ENCODE measurements around the gene REN. TPM values are rescaled to one million over a fixed set of nuclear protein-coding genes. Genes with fewer than 3 reads are reported as not detected.
A peak's percentile ranks its signal among the peaks of the same experiment; 100 is the strongest.

Gene REN
- not detected in 2 replicates for total RNA-seq (2014; rRNA removed; shearing (Covaris generic); ENCODE audit: low replicate concordance)

DNA sequence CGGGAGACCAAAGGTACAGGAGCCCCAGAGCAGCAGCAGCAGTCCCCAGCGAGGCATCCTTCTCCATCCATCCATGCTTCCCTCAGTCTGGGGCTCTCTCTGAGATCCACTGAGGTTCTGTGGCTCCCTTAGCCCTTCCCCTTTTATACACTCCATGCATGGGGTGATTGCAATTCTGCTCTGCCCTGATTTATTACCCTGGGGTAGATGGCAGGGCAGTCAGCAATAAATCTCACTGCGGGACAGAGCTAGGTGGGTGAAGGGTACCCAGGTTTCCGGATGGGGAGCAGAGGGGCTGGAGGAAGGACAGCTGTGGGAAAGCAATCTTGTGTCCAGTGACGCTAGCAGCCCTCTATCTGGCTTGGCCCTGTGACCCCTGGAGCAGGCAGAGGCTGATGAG is at the start of gene REN:
REN (minus strand) TSS at position 119 of the 400 bp plus-strand sequence; CDS start at position 75, 44 bp downstream.
- H3K9me3 ChIP-seq (ENCODE audit: low read length): no peaks in the 10 kb centered on the region
- H3K79me2 ChIP-seq (ENCODE audit: low read length): no peaks in the 10 kb centered on the region
- no peaks in the 10 kb centered on the region for H3K4me1 ChIP-seq (ENCODE audit: low read length)
- H3K27me3 ChIP-seq (ENCODE audit: low read length): no peaks in the 10 kb centered on the region
- H3K27ac ChIP-seq (ENCODE audit: low read length): no peak within 1 kb of the TSS
- no peaks in the 10 kb centered on the region for H4K20me1 ChIP-seq (ENCODE audit: insufficient read depth, low read depth, low read length)
- no peak for DNase-seq
- no peak within 1 kb of the TSS for H3K9ac ChIP-seq (ENCODE audit: low read length)
- H2AFZ ChIP-seq (ENCODE audit: low read length): no peak within 1 kb of the TSS
- no peaks in the 10 kb centered on the region for H3K9me2 ChIP-seq (replicated peaks; ENCODE audit: insufficient read depth, low read length)
- no peaks in the 10 kb centered on the region for H3K36me3 ChIP-seq (ENCODE audit: insufficient read depth, low read length)
- no peak within 1 kb of the TSS for H3K4me3 ChIP-seq (ENCODE audit: low read length)
- H3K4me2 ChIP-seq (ENCODE audit: low read depth, low read length, poor library complexity, severe bottlenecking): no peak within 1 kb of the TSS

DNA sequence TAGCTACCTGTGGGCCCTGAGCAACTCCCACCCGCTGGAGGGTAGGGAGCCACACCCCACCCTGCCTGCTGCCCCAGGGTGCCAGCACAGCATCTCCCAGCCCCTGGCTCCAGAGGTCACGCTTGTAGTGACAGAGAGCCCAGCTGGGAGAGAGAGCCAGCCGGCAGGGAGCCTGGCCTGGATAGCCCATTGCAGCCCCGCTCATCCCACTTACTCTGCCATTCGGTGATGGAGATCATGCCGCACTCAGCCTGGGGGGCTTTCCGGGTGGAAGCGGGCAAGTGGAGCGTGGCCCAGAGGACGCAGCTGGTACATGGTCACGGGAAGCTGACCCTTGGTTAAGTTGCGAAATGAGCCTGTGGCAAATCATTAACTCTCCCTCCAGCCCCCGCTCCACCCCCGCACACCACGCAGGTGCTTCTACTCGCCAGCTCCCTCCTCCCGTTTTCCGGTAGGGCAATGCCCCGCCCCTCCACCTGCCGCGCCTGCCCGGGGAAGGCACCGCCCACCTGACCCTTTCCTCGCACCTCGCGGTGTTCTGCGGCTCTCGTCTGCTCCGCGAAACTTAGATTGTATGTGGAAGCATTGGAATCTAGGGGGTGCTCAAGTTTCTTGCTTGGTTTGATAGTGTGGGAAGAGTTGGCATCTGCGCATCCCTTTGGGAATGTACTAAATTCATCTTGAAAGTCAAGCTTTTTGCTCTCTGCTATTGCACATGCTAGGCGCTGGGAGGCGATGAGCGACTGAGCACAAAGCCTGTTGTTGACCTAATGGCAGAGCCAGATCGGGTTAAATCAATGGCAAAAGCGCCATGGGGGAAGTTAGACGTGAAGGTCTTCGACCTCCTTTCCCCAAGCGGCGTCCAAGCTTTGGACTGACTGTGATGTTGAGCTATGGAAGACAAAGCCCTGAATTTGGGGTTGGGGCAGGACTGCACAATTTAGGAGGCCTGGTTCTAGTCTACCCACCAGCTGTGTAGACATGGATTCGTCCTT is 47.8 kb upstream of the REN start, which contains the start of gene GOLT1A:
GOLT1A (minus strand) TSS at position 321 of the 995 bp plus-strand sequence; CDS start at position 239, 82 bp downstream.
- Histone ChIP-seq H3K9me3 (ENCODE audit: low read length) (no peaks in the 10 kb centered on the region), H3K4me1 (ENCODE audit: low read length) (no peaks in the 10 kb centered on the region), H3K27ac (ENCODE audit: low read length) (no peak within 1 kb of the TSS), H3K36me3 (ENCODE audit: insufficient read depth, low read length) (no peaks in the 10 kb centered on the region), H3K9me2 (replicated peaks; ENCODE audit: insufficient read depth, low read length) (no peaks in the 10 kb centered on the region), H3K27me3 (ENCODE audit: low read length) (no peaks in the 10 kb centered on the region), H2AFZ (ENCODE audit: low read length) (no peak within 1 kb of the TSS), H3K79me2 (ENCODE audit: low read length) (no peaks in the 10 kb centered on the region), H4K20me1 (ENCODE audit: insufficient read depth, low read depth, low read length) (no peaks in the 10 kb centered on the region), H3K4me2 (ENCODE audit: low read depth, low read length, poor library complexity, severe bottlenecking) (no peak within 1 kb of the TSS), H3K4me3 (ENCODE audit: low read length) (no peak within 1 kb of the TSS), H3K9ac (ENCODE audit: low read length) (no peak within 1 kb of the TSS)
- no peak for DNase-seq

DNA sequence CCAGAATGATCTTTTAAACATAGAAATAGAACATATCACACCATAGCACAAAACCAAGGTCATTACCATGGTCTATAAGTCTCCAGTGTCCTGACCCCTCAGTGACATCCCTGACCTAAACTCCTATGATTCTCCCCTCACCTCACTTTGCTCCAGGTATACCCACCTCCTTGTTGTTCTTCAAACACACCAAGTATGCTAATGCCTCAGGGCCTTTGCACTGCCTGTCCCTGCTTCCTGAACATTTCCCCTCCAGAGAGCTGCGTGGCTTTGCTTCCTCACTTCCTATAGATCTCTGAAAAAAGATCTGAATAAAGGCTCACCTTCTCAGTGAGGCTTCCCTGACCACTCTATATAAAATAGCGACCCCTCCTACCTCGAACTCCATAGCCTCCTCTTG is 46.6 kb upstream of the REN start:
- DNase-seq: no peak
- no peak overlapping the region for H3K9ac ChIP-seq (ENCODE audit: low read length)
- H3K27me3 ChIP-seq (ENCODE audit: low read length): no peaks in the 10 kb centered on the region
- no peaks in the 10 kb centered on the region for H3K9me3 ChIP-seq (ENCODE audit: low read length)
- no peaks in the 10 kb centered on the region for H3K79me2 ChIP-seq (ENCODE audit: low read length)
- no peak overlapping the region for H3K4me3 ChIP-seq (ENCODE audit: low read length)
- H3K4me1 ChIP-seq (ENCODE audit: low read length): no peaks in the 10 kb centered on the region
- no peak overlapping the region for H3K27ac ChIP-seq (ENCODE audit: low read length)
- H3K36me3 ChIP-seq (ENCODE audit: insufficient read depth, low read length): no peaks in the 10 kb centered on the region
- H3K4me2 ChIP-seq (ENCODE audit: low read depth, low read length, poor library complexity, severe bottlenecking): no peak overlapping the region
- H4K20me1 ChIP-seq (ENCODE audit: insufficient read depth, low read depth, low read length): no peaks in the 10 kb centered on the region
- H2AFZ ChIP-seq (ENCODE audit: low read length): no peak overlapping the region
- H3K9me2 ChIP-seq (replicated peaks; ENCODE audit: insufficient read depth, low read length): no peaks in the 10 kb centered on the region

DNA sequence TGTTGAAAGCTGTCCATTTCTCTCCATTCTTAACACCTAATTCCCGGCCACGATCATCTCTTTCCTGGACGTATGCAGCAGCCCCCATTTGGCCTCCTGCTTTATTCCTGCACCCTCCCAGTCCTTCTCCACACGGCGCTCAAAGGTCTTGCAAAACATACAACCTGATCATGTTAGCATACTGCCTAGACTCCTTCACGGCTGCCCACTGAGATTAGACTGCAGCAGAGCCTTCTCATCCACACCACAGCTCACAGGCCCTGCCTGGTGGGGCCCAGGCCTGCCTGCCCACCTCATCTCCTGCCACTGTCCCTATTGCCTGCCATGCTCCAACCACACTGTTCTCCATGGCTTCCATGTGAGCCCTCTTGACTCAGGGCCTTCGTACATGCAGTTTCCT is 44.9 kb upstream of the REN start:
- H3K9me2 ChIP-seq (replicated peaks; ENCODE audit: insufficient read depth, low read length): no peaks in the 10 kb centered on the region
- no peak overlapping the region for H3K4me3 ChIP-seq (ENCODE audit: low read length)
- H3K27ac ChIP-seq (ENCODE audit: low read length): no peak overlapping the region
- DNase-seq: no peak
- H3K4me2 ChIP-seq (ENCODE audit: low read depth, low read length, poor library complexity, severe bottlenecking): no peak overlapping the region
- H3K79me2 ChIP-seq (ENCODE audit: low read length): no peaks in the 10 kb centered on the region
- H3K4me1 ChIP-seq (ENCODE audit: low read length): no peaks in the 10 kb centered on the region
- H3K9ac ChIP-seq (ENCODE audit: low read length): no peak overlapping the region
- no peaks in the 10 kb centered on the region for H3K36me3 ChIP-seq (ENCODE audit: insufficient read depth, low read length)
- H3K27me3 ChIP-seq (ENCODE audit: low read length): no peaks in the 10 kb centered on the region
- no peak overlapping the region for H2AFZ ChIP-seq (ENCODE audit: low read length)
- no peaks in the 10 kb centered on the region for H3K9me3 ChIP-seq (ENCODE audit: low read length)
- H4K20me1 ChIP-seq (ENCODE audit: insufficient read depth, low read depth, low read length): no peaks in the 10 kb centered on the region

DNA sequence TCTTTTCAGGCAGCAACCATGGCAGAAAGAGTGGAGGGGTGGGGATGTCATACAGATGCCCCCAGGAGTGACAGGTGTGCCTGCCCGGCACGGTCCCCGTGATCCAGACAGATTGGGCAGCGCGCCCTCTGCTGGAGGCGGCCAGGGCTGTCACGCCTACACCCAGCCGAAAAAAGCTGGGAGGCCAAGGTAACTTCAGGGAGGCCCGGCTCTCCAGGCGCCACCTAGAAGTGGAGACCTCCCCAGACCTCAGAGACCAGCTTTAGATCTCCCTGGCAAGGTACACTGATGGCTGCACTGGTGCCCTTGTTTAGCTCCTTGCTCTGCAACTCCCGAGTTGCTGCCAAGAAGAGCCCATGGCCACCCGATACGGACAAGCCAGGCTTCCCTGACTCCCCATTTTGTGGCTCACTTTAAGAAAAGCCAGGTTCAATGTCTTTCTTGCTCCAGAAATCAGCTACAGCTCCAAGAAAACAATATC is 41.0 kb upstream of the REN start:
- Histone ChIP-seq H3K4me3 (ENCODE audit: low read length) (no peak overlapping the region), H3K4me2 (ENCODE audit: low read depth, low read length, poor library complexity, severe bottlenecking) (no peak overlapping the region)
- DNase-seq: peak; percentile 76

DNA sequence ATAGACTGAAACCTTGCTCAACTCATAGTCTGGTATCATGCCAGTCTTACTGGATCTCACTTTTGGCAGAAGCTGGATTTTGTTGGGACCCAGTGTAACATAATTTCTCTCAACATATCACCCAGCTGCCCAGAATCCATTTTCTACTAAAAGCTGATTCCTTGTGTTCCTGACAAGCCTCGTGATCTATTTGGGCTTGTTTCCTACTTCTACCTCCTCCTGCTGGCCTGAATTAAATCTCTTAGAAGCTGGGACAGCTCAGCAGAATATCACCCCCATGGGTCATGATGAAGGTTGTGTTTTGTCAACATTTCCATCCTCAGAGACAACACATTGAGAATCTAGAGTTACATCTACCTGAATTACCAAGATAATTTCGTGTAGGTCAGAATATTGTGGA is 40.0 kb upstream of the REN start:
- Histone ChIP-seq H3K9me3 (ENCODE audit: low read length) (no peaks in the 10 kb centered on the region), H3K27ac (ENCODE audit: low read length) (no peak overlapping the region), H2AFZ (ENCODE audit: low read length) (no peak overlapping the region), H3K27me3 (ENCODE audit: low read length) (no peaks in the 10 kb centered on the region), H3K4me2 (ENCODE audit: low read depth, low read length, poor library complexity, severe bottlenecking) (no peak overlapping the region), H4K20me1 (ENCODE audit: insufficient read depth, low read depth, low read length) (no peaks in the 10 kb centered on the region), H3K9me2 (replicated peaks; ENCODE audit: insufficient read depth, low read length) (no peaks in the 10 kb centered on the region), H3K4me3 (ENCODE audit: low read length) (no peak overlapping the region), H3K9ac (ENCODE audit: low read length) (no peak overlapping the region), H3K79me2 (ENCODE audit: low read length) (no peaks in the 10 kb centered on the region), H3K4me1 (ENCODE audit: low read length) (no peaks in the 10 kb centered on the region), H3K36me3 (ENCODE audit: insufficient read depth, low read length) (no peaks in the 10 kb centered on the region)
- no peak for DNase-seq

More for the DNA sequence above, 41.0 kb upstream of the REN start:
- H3K9me2 ChIP-seq (replicated peaks; ENCODE audit: insufficient read depth, low read length): no peaks in the 10 kb centered on the region
- no peak overlapping the region for H2AFZ ChIP-seq (ENCODE audit: low read length)
- H3K4me1 ChIP-seq (ENCODE audit: low read length): no peaks in the 10 kb centered on the region
- H3K79me2 ChIP-seq (ENCODE audit: low read length): no peaks in the 10 kb centered on the region
- H3K36me3 ChIP-seq (ENCODE audit: insufficient read depth, low read length): no peaks in the 10 kb centered on the region
- H3K27ac ChIP-seq (ENCODE audit: low read length): no peak overlapping the region
- H3K27me3 ChIP-seq (ENCODE audit: low read length): no peaks in the 10 kb centered on the region
- no peaks in the 10 kb centered on the region for H3K9me3 ChIP-seq (ENCODE audit: low read length)
- H4K20me1 ChIP-seq (ENCODE audit: insufficient read depth, low read depth, low read length): no peaks in the 10 kb centered on the region
- no peak overlapping the region for H3K9ac ChIP-seq (ENCODE audit: low read length)

DNA sequence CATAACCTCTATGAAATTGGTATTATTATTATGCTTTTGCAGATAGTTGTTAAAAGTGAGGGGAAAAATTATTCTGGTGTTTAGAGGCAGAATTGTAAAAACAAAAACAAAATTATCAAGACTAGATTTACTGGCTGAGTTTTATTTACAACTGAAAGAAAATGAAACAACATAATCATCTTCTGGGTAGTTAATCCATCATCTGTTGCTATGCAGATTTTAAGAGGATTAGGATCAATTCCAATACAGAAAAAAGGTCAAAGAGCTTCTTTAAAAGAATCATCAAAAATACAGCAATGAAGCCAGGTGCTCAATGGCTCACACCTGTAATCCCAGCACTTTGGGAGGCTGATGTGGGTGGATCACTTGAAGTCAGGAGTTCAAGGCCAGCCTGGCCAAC is 39.3 kb upstream of the REN start:
- no peak overlapping the region for H3K9ac ChIP-seq (ENCODE audit: low read length)
- H3K36me3 ChIP-seq (ENCODE audit: insufficient read depth, low read length): no peaks in the 10 kb centered on the region
- no peaks in the 10 kb centered on the region for H4K20me1 ChIP-seq (ENCODE audit: insufficient read depth, low read depth, low read length)
- no peaks in the 10 kb centered on the region for H3K9me3 ChIP-seq (ENCODE audit: low read length)
- H3K79me2 ChIP-seq (ENCODE audit: low read length): no peaks in the 10 kb centered on the region
- no peak overlapping the region for H3K4me2 ChIP-seq (ENCODE audit: low read depth, low read length, poor library complexity, severe bottlenecking)
- H3K27ac ChIP-seq (ENCODE audit: low read length): no peak overlapping the region
- H3K27me3 ChIP-seq (ENCODE audit: low read length): no peaks in the 10 kb centered on the region
- H2AFZ ChIP-seq (ENCODE audit: low read length): no peak overlapping the region
- H3K9me2 ChIP-seq (replicated peaks; ENCODE audit: insufficient read depth, low read length): no peaks in the 10 kb centered on the region
- no peaks in the 10 kb centered on the region for H3K4me1 ChIP-seq (ENCODE audit: low read length)
- DNase-seq: no peak
- H3K4me3 ChIP-seq (ENCODE audit: low read length): no peak overlapping the region

DNA sequence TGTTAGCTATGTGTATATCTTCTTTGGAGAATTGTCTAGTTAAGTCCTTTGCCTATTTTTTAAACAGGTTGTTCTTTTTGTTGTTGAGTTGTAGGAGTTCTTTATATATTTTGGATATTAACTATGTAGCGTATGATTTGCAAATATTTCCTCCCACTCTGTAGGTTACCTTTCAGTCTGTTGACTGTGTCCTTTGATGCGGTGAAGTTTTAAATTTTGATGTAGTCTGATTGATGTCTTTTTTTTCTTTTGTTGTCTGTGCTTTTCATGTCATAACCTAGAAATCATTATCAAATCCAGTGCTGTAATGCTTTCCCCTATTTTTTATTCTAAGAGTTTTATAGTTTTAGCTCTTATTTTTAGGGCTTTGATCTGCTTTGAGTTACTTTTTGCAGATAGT is 38.8 kb upstream of the REN start:
- Histone ChIP-seq H3K27me3 (ENCODE audit: low read length) (no peaks in the 10 kb centered on the region), H4K20me1 (ENCODE audit: insufficient read depth, low read depth, low read length) (no peaks in the 10 kb centered on the region), H3K9ac (ENCODE audit: low read length) (no peak overlapping the region), H3K9me3 (ENCODE audit: low read length) (no peaks in the 10 kb centered on the region), H3K9me2 (replicated peaks; ENCODE audit: insufficient read depth, low read length) (no peaks in the 10 kb centered on the region), H3K4me1 (ENCODE audit: low read length) (no peaks in the 10 kb centered on the region), H3K4me2 (ENCODE audit: low read depth, low read length, poor library complexity, severe bottlenecking) (no peak overlapping the region), H3K79me2 (ENCODE audit: low read length) (no peaks in the 10 kb centered on the region), H2AFZ (ENCODE audit: low read length) (no peak overlapping the region), H3K36me3 (ENCODE audit: insufficient read depth, low read length) (no peaks in the 10 kb centered on the region), H3K27ac (ENCODE audit: low read length) (no peak overlapping the region), H3K4me3 (ENCODE audit: low read length) (no peak overlapping the region)
- DNase-seq: no peak
